H1 (cell line): ENCODE results near the gene EIF2B2. TPM values are rescaled to one million over a fixed set of nuclear protein-coding genes. Genes with fewer than 3 reads are reported as not detected.

ENCODE experiments used
- CTCF ChIA-PET: fragments of 300-600 bp; sonication (Branson Sonifier 250); formaldehyde crosslinking; loops from one replicate; lab custom pipeline; 2021; ENCODE audit not compliant: partially characterized antibody; lab: Charles Lee
- POLR2A ChIA-PET: fragments of 300-600 bp; sonication (Branson Sonifier 250); formaldehyde crosslinking; loops from one replicate; lab custom pipeline; 2021; ENCODE audit warnings: inconsistent platforms; ENCODE audit not compliant: partially characterized antibody; lab: Charles Lee
- DNase-seq, 2 experiments: peaks; one replicate each; pipeline versions ENCODE4 v3.0.0 to v3.0.0-alpha.2; 2010 to 2022; ENCODE audit warnings: low spot score in 2 of 2, low read depth in 1 of 2, mixed read lengths in 1 of 2
- FAIRE-seq: peaks from 2 replicates; lab custom pipeline; 2011; peaks lifted over from hg19 to GRCh38; lab: Jason Lieb, UNC
- H2AFZ ChIP-seq: 2 replicates; pipeline ENCODE4 v1.8.1; 2012; ENCODE audit warnings: low read length, inconsistent platforms
- H2AK5ac ChIP-seq: 2 replicates; pipeline ENCODE4 v1.6.1; 2013; ENCODE audit warnings: low read depth, low read length
- H2BK120ac ChIP-seq: replicated peaks from 2 replicates; pipeline ENCODE3; 2013; ENCODE audit warnings: low read depth, low read length, inconsistent platforms
- H2BK12ac ChIP-seq: 2 replicates; pipeline ENCODE4 v1.6.1; 2013; ENCODE audit warnings: low read depth, low read length
- H2BK15ac ChIP-seq: 2 replicates; pipeline ENCODE4 v1.6.1; 2013; ENCODE audit warnings: low read length
- H2BK20ac ChIP-seq: 2 replicates; pipeline ENCODE4 v1.6.1; 2013; ENCODE audit warnings: low read length
- H2BK5ac ChIP-seq: 2 replicates; pipeline ENCODE4 v1.6.1; 2013; ENCODE audit warnings: low read depth, low read length
- H3K14ac ChIP-seq: 2 replicates; pipeline ENCODE4 v1.6.1; 2013; ENCODE audit warnings: inconsistent platforms; ENCODE audit not compliant: insufficient read length
- H3K18ac ChIP-seq: 2 replicates; pipeline ENCODE4 v1.6.1; 2013; ENCODE audit warnings: low read length; ENCODE audit errors: extremely low read depth
- H3K23ac ChIP-seq: 2 replicates; pipeline ENCODE4 v1.6.1; 2013; ENCODE audit warnings: inconsistent platforms; ENCODE audit not compliant: insufficient read length
- H3K23me2 ChIP-seq: 2 replicates; pipeline ENCODE4 v1.6.1; 2013; ENCODE audit warnings: low read depth, low read length
- H3K27ac ChIP-seq: 2 replicates; pipeline ENCODE4 v1.6.1; 2011; ENCODE audit warnings: low read depth, low read length, inconsistent platforms
- H3K27me3 ChIP-seq, 4 experiments: replicated peaks in 1 of 4; 1 replicate in 1 of 4; 2 replicates in 3 of 4; pipeline versions ENCODE4 v1.6.1 to v1.8.1; 2011 to 2013; ENCODE audit warnings: low read length in 3 of 4, mild to moderate bottlenecking in 3 of 4, inconsistent platforms in 2 of 4, mixed read lengths in 2 of 4, moderate library complexity in 1 of 4; ENCODE audit not compliant: control insufficient read depth in 3 of 4, insufficient read depth in 3 of 4; ENCODE audit errors: extremely low read depth in 1 of 4
- H3K36me3 ChIP-seq, 4 experiments: 2 replicates each; pipeline versions ENCODE4 v1.6.1 to v1.8.1; 2011 to 2013; ENCODE audit warnings: mild to moderate bottlenecking in 4 of 4, low read length in 3 of 4, moderate library complexity in 2 of 4, control low read depth in 1 of 4, inconsistent platforms in 1 of 4; ENCODE audit not compliant: insufficient read depth in 4 of 4, control insufficient read depth in 2 of 4
- H3K4ac ChIP-seq: replicated peaks from 2 replicates; pipeline ENCODE3; 2013; ENCODE audit warnings: low read length, low read depth, mixed read lengths, inconsistent platforms; ENCODE audit not compliant: insufficient read length
- H3K4me1 ChIP-seq, 4 experiments: replicated peaks in 1 of 4; 1 replicate in 1 of 4; 2 replicates in 3 of 4; pipeline versions ENCODE4 v1.6.1 to v1.8.1; 2011 to 2013; ENCODE audit warnings: low read length in 3 of 4, inconsistent platforms in 2 of 4, mixed read lengths in 1 of 4; ENCODE audit not compliant: insufficient read depth in 4 of 4, control insufficient read depth in 3 of 4
- H3K4me2 ChIP-seq, 2 experiments: 2 replicates each; pipeline versions ENCODE4 v1.6.1 to v1.8.1; 2011 to 2013; ENCODE audit warnings: low read depth in 2 of 2, low read length in 2 of 2, control low read depth in 1 of 2, inconsistent platforms in 1 of 2, mild to moderate bottlenecking in 1 of 2; ENCODE audit not compliant: insufficient read depth in 1 of 2
- H3K4me3 ChIP-seq, 4 experiments: fragments of 200-600, 300-600 bp in 1 of 4; sonication (generic), shearing (Covaris generic), sonication (Bioruptor Twin) in 1 of 4; 2 replicates each; pipeline versions ENCODE4 v1.5.1 to v1.8.1; 2011 to 2016; ENCODE audit warnings: low read length in 4 of 4, low read depth in 3 of 4, control low read depth in 2 of 4, inconsistent platforms in 2 of 4, mild to moderate bottlenecking in 2 of 4, mixed read lengths in 1 of 4, moderate library complexity in 1 of 4; ENCODE audit not compliant: insufficient read depth in 2 of 4; ENCODE audit errors: extremely low read depth in 1 of 4
- H3K56ac ChIP-seq: replicated peaks from 2 replicates; pipeline ENCODE3; 2013; ENCODE audit warnings: low read depth, mild to moderate bottlenecking, mixed read lengths, low read length, inconsistent platforms; ENCODE audit not compliant: insufficient read length
- H3K79me1 ChIP-seq: 2 replicates; pipeline ENCODE4 v1.6.1; 2013; ENCODE audit warnings: low read depth, low read length, control low read depth
- H3K79me2 ChIP-seq, 2 experiments: 2 replicates each; pipeline versions ENCODE4 v1.6.1 to v1.8.1; 2012 to 2013; ENCODE audit warnings: low read length in 2 of 2, mild to moderate bottlenecking in 2 of 2, inconsistent platforms in 1 of 2; ENCODE audit not compliant: insufficient read depth in 2 of 2, control insufficient read depth in 1 of 2
- H3K9ac ChIP-seq, 4 experiments: replicated peaks in 1 of 4; 1 replicate in 1 of 4; 2 replicates in 3 of 4; pipeline versions ENCODE4 v1.6.1 to v1.8.1; 2011 to 2013; ENCODE audit warnings: low read depth in 3 of 4, low read length in 3 of 4, control low read depth in 2 of 4, mild to moderate bottlenecking in 2 of 4, moderate library complexity in 2 of 4, inconsistent platforms in 1 of 4; ENCODE audit errors: extremely low read depth in 1 of 4
- H3K9me3 ChIP-seq, 2 experiments: 2 replicates each; pipeline versions ENCODE4 v1.6.1 to v1.8.1; 2012 to 2013; ENCODE audit warnings: mild to moderate bottlenecking in 2 of 2, moderate library complexity in 2 of 2, control low read depth in 1 of 2, inconsistent platforms in 1 of 2, low read depth in 1 of 2, low read length in 1 of 2, mixed read lengths in 1 of 2; ENCODE audit not compliant: insufficient read depth in 2 of 2
- H4K20me1 ChIP-seq, 2 experiments: replicated peaks in 1 of 2; 2 replicates each; pipeline versions ENCODE3 to v1.8.1; 2011 to 2013; ENCODE audit warnings: inconsistent platforms in 2 of 2, low read length in 2 of 2, mild to moderate bottlenecking in 1 of 2; ENCODE audit not compliant: insufficient read depth in 2 of 2, control insufficient read depth in 1 of 2
- H4K5ac ChIP-seq: 2 replicates; pipeline ENCODE4 v1.6.1; 2013; ENCODE audit warnings: low read length, low read depth, mixed read lengths, inconsistent platforms; ENCODE audit not compliant: insufficient read length
- H4K8ac ChIP-seq: 2 replicates; pipeline ENCODE4 v1.8.0; 2013; ENCODE audit warnings: mild to moderate bottlenecking, moderate library complexity, low read length, inconsistent platforms; ENCODE audit not compliant: insufficient read depth; ENCODE audit errors: extremely low read depth
- H4K91ac ChIP-seq: replicated peaks from 2 replicates; pipeline ENCODE3; 2013; ENCODE audit warnings: low read length, mixed read lengths, inconsistent platforms; ENCODE audit not compliant: insufficient read length
- MAX ChIP-seq: IDR thresholded peaks from 2 replicates; pipeline ENCODE4 v1.6.1; 2012; ENCODE audit warnings: inconsistent platforms
- SIX5 ChIP-seq: IDR thresholded peaks from 2 replicates; pipeline ENCODE4 v1.6.1; 2011; ENCODE audit warnings: mild to moderate bottlenecking, low read depth, low read length
- SRF ChIP-seq: IDR thresholded peaks from 2 replicates; pipeline ENCODE4 v1.6.1; 2011; ENCODE audit warnings: mild to moderate bottlenecking, low read depth, low read length, moderate library complexity
- TCF12 ChIP-seq: IDR thresholded peaks from 2 replicates; pipeline ENCODE4 v1.6.1; 2011; ENCODE audit warnings: low read depth, mild to moderate bottlenecking, low read length
- WGBS, 2 experiments: shearing (Covaris generic) in 1 of 2; methylation state at CpG; one replicate each; pipeline versions ENCODE4 v1.1.6 to v1.1.7; 2013 to 2015; ENCODE audit warnings: low lambda C conversion rate in 2 of 2, mixed read lengths in 2 of 2, inconsistent platforms in 1 of 2, low coverage in 1 of 2, missing lambda C conversion rate in 1 of 2; ENCODE audit not compliant: insufficient replicate concordance in 2 of 2, insufficient coverage in 1 of 2, insufficient read length in 1 of 2; ENCODE audit errors: extremely low coverage in 1 of 2, missing lambda C conversion rate in 1 of 2; 5-methylcytosine and 5-hydroxymethylcytosine counted together
- polyA plus RNA-seq, 7 experiments: library from polyadenylated mRNA; depleted of rRNA in 3 of 7; stranded (reverse) in 5 of 7; unstranded in 2 of 7; fragments of >200 nt in 5 of 7; fragments of 200-250 nt in 2 of 7; gene quantifications; 1 replicate in 5 of 7; 2 replicates in 1 of 7; 4 replicates in 1 of 7; pipeline versions ENCODE4 v1.2.1 to v1.2.3, GENCODE V29; 2011 to 2013; ENCODE audit warnings: missing spikeins in 2 of 7, mixed read lengths in 2 of 7
- total RNA-seq: library from RNA; stranded (reverse); fragmentation: NEBNext Ultra II Directional; extraction: Animal tissue kit (Norgen Biotek cat#: 25700); gene quantifications from 2 replicates; pipeline ENCODE4 v1.2.1, GENCODE V29; 2021
- TF ChIP-seq, protein P1 (sequence below): IDR thresholded peaks from 2 replicates; pipeline ENCODE4 v1.6.1; 2011; ENCODE audit warnings: low read length, improper control_type of control experiment

EIF2B2 gene
- total and polyA plus RNA-seq, 2 of the 8 experiments (the other 6 are each of a cell fraction or from before 2014, with no cell fraction given): 42.6 to 79.9 TPM

- H2BK5ac ChIP-seq: no peak overlapping the region
- no peak overlapping the region for H2AK5ac ChIP-seq
- no peaks in the 10 kb centered on the region for H3K23me2 ChIP-seq
- 95% methylated on average over 1 of the region's 1 CpG; no CpG with 5 or more reads in 1 of the 2 experiments for WGBS, 2 experiments
- no peak overlapping the region for H2BK20ac ChIP-seq
- H3K18ac ChIP-seq: no peak overlapping the region
- no peak overlapping the region for H2BK15ac ChIP-seq
- POLR2A ChIA-PET: interaction anchor here (0.9 to 1.0 kb wide), 2 partner anchors 15 to 39 kb away, joined by 3 to 4 read pairs; no protein-coding TSS in a partner anchor
- H4K5ac ChIP-seq: no peak overlapping the region
- no peak overlapping the region for H3K9ac ChIP-seq
- H4K91ac ChIP-seq: no peak overlapping the region
- H2BK120ac ChIP-seq: no peak overlapping the region
- no peaks in the 10 kb centered on the region; a peak in 1 of 4 replicates for H3K9me3 ChIP-seq
- no peak for TF ChIP-seq TCF12
- TF ChIP-seq, protein P1, sequence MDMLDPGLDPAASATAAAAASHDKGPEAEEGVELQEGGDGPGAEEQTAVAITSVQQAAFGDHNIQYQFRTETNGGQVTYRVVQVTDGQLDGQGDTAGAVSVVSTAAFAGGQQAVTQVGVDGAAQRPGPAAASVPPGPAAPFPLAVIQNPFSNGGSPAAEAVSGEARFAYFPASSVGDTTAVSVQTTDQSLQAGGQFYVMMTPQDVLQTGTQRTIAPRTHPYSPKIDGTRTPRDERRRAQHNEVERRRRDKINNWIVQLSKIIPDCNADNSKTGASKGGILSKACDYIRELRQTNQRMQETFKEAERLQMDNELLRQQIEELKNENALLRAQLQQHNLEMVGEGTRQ: peak; percentile 67
- TF ChIP-seq SIX5: peak; percentile 55
- TF ChIP-seq MAX: no peak
- no peak for TF ChIP-seq SRF
- TF ChIP-seq, all 59 proteins: peak for 2
- Histone ChIP-seq H3K56ac (no peak overlapping the region), H4K20me1 (no peaks in the 10 kb centered on the region), H3K4me3 (no peak overlapping the region), H3K4ac (no peak overlapping the region), H3K23ac (no peak overlapping the region), H3K79me2 (no peaks in the 10 kb centered on the region), H4K8ac (no peak overlapping the region), H2BK12ac (no peak overlapping the region), H3K79me1 (no peaks in the 10 kb centered on the region), H3K27me3 (no peaks in the 10 kb centered on the region), H3K4me1 (peaks cover 2 to 8% (median 5%) of the 10 kb centered on the region in 4 experiments; a peak in 5 of 7 replicates), H3K36me3 (no peaks in the 10 kb centered on the region), H2AFZ (peak overlapping the region; percentile 73), H3K14ac (no peak overlapping the region), H3K27ac (no peak overlapping the region), H3K4me2 (no peak overlapping the region)
- FAIRE-seq: no peak
- CTCF ChIA-PET: interaction anchor here (0.9 to 1.1 kb wide), 3 partner anchors 9 to 44 kb away, joined by 3 to 4 read pairs (median 3); no protein-coding TSS in a partner anchor
- no peak for DNase-seq
These were observed 13.7 kb upstream of the EIF2B2 start for GRCh38 chr14:74988993-74989392.
